HCT116 (cell line): Measurements from ENCODE around the gene MYBPC2. TPM values are rescaled to one million over a fixed set of nuclear protein-coding genes. Genes with fewer than 3 reads are reported as not detected.

Source experiments
- ATAC-seq: fragments of 200-7000 bp; cut with Tn5 transposase; 2 replicates; pipeline ENCODE4 v1.9.1; 2020; ENCODE audit warnings: mild to moderate bottlenecking, moderate library complexity
- BruUV-seq: library from RNA; stranded (reverse); fragments of 400-500 nt; replicated peaks from 2 replicates; lab custom pipeline; 2021; lab: Mats Ljungman, UMichigan
- CTCF ChIA-PET: fragments of 300-600 bp; sonication (Branson Sonifier 250); formaldehyde crosslinking; loops from one replicate; lab custom pipeline; 2021; ENCODE audit warnings: antibody characterized with exemption; lab: Charles Lee
- POLR2A ChIA-PET: fragments of 300-600, 350-600 bp; sonication (Branson Sonifier 250); formaldehyde crosslinking; loops from one replicate; lab custom pipeline; 2021; ENCODE audit warnings: antibody characterized with exemption; lab: Charles Lee
- RAD21 ChIA-PET, 2 experiments: fragments of 300-600 bp; sonication (Branson Sonifier 250); formaldehyde crosslinking; loops; one replicate each; lab custom pipeline; 2023; ENCODE audit warnings: low total read pairs in 2 of 2; ENCODE audit not compliant: uncharacterized antibody in 2 of 2, unreplicated experiment in 2 of 2, low non-redundant PET in 1 of 2; lab: Charles Lee
- DNase-seq: peaks from one replicate; pipeline ENCODE4 v3.0.0-alpha.2; 2010; ENCODE audit warnings: low read depth, low spot score
- H2AFZ ChIP-seq: fragments of 200-600 bp; shearing (Covaris generic), sonication (generic); 2 replicates; pipeline ENCODE4 v1.6.1; 2017; ENCODE audit warnings: low read depth, mixed run types, mixed read lengths, antibody characterized with exemption, low read length; ENCODE audit not compliant: poor library complexity, severe bottlenecking
- H3K27ac ChIP-seq: 2 replicates; pipeline ENCODE4 v1.5.1; 2012; ENCODE audit warnings: low read depth, low read length
- H3K27me3 ChIP-seq: fragments of 200-600 bp; sonication (generic); 2 replicates; pipeline ENCODE4 v1.6.1; 2016; ENCODE audit warnings: mixed run types, low read length, mixed read lengths; ENCODE audit not compliant: insufficient read depth
- H3K36me3 ChIP-seq, 2 experiments: fragments of 200-500 bp in 1 of 2; fragments of 200-600 bp in 1 of 2; sonication (Bioruptor generic) in 1 of 2; sonication (generic) in 1 of 2; 2 replicates each; pipeline versions ENCODE4 v1.5.1 to v1.6.1; 2014 to 2016; ENCODE audit warnings: low read length in 2 of 2, inconsistent platforms in 1 of 2, mixed read lengths in 1 of 2, mixed run types in 1 of 2; ENCODE audit not compliant: insufficient read depth in 2 of 2, control insufficient read depth in 1 of 2
- H3K4me1 ChIP-seq, 2 experiments: fragments of 200-600 bp in 1 of 2; sonication (generic) in 1 of 2; 2 replicates each; pipeline versions ENCODE4 v1.5.1 to v1.6.1; 2012 to 2017; ENCODE audit warnings: low read length in 2 of 2, inconsistent platforms in 1 of 2, mild to moderate bottlenecking in 1 of 2, mixed read lengths in 1 of 2, mixed run types in 1 of 2, moderate library complexity in 1 of 2; ENCODE audit not compliant: insufficient read depth in 2 of 2, control insufficient read depth in 1 of 2
- H3K4me2 ChIP-seq: fragments of 200-600 bp; sonication (generic); 2 replicates; pipeline ENCODE4 v1.6.1; 2017; ENCODE audit warnings: mixed run types, low read length, mixed read lengths
- H3K4me3 ChIP-seq, 2 experiments: fragments of 200-600 bp in 1 of 2; sonication (generic) in 1 of 2; replicated peaks in 1 of 2; 2 replicates each; pipeline ENCODE4 v1.5.1; 2011 to 2016; ENCODE audit warnings: low read length in 2 of 2, control low read depth in 1 of 2, low read depth in 1 of 2, mild to moderate bottlenecking in 1 of 2, mixed read lengths in 1 of 2, mixed run types in 1 of 2
- H3K79me2 ChIP-seq: fragments of 200-600 bp; sonication (generic); 2 replicates; pipeline ENCODE4 v1.6.1; 2017; ENCODE audit warnings: mild to moderate bottlenecking, mixed run types, low read length, moderate library complexity, mixed read lengths; ENCODE audit not compliant: insufficient read depth
- H3K9ac ChIP-seq: fragments of 200-600 bp; sonication (generic); 2 replicates; pipeline ENCODE4 v1.6.1; 2016; ENCODE audit warnings: low read length, mixed read lengths
- H3K9me2 ChIP-seq: fragments of 200-600 bp; sonication (generic), shearing (Covaris generic); 2 replicates; pipeline ENCODE4 v1.6.1; 2017; ENCODE audit warnings: mixed run types, mild to moderate bottlenecking, moderate library complexity; ENCODE audit not compliant: insufficient read depth
- H3K9me3 ChIP-seq, 2 experiments: fragments of 200-500 bp in 1 of 2; fragments of 200-600 bp in 1 of 2; sonication (Bioruptor generic) in 1 of 2; sonication (generic) in 1 of 2; 2 replicates each; pipeline ENCODE4 v1.6.1; 2014 to 2017; ENCODE audit warnings: low read length in 2 of 2, mixed read lengths in 2 of 2, inconsistent platforms in 1 of 2, low read depth in 1 of 2, mild to moderate bottlenecking in 1 of 2, mixed run types in 1 of 2, moderate library complexity in 1 of 2; ENCODE audit not compliant: control insufficient read depth in 1 of 2, insufficient read depth in 1 of 2
- H4K20me1 ChIP-seq: fragments of 200-600 bp; sonication (generic), shearing (Covaris generic); 2 replicates; pipeline ENCODE4 v1.6.1; 2017; ENCODE audit warnings: mixed run types, mild to moderate bottlenecking, moderate library complexity; ENCODE audit not compliant: insufficient read depth
- CBX3 ChIP-seq: IDR thresholded peaks from 2 replicates; pipeline ENCODE4 v1.6.1; 2012; ENCODE audit warnings: low read depth
- CEBPB ChIP-seq: IDR thresholded peaks from 2 replicates; pipeline ENCODE4 v1.6.1; 2012; ENCODE audit warnings: low read depth
- EGR1 ChIP-seq: IDR thresholded peaks from 2 replicates; pipeline ENCODE4 v1.6.1; 2012; ENCODE audit warnings: low read depth
- ELF1 ChIP-seq: IDR thresholded peaks from 2 replicates; pipeline ENCODE4 v1.6.1; 2012; ENCODE audit warnings: low read depth, borderline replicate concordance
- EZH2 ChIP-seq: fragments of 200-600 bp; sonication (generic); IDR thresholded peaks from 2 replicates; pipeline ENCODE4 v1.6.1; 2017; ENCODE audit warnings: antibody characterized with exemption, mixed run types
- EZH2phosphoT487 ChIP-seq: fragments of 200-600 bp; IDR thresholded peaks from 2 replicates; pipeline ENCODE4 v1.6.1; 2018; ENCODE audit warnings: antibody characterized with exemption, borderline replicate concordance
- JUND ChIP-seq: IDR thresholded peaks from 2 replicates; pipeline ENCODE4 v1.6.1; 2012
- POLR2A ChIP-seq: IDR thresholded peaks from 2 replicates; pipeline ENCODE4 v1.7.0; 2011; ENCODE audit warnings: borderline replicate concordance; ENCODE audit not compliant: insufficient read depth, insufficient read length; ENCODE audit errors: extremely low read depth
- RAD21 ChIP-seq: IDR thresholded peaks from 2 replicates; pipeline ENCODE4 v1.6.1; 2012; ENCODE audit warnings: low read depth, mild to moderate bottlenecking
- SIN3A ChIP-seq: IDR thresholded peaks from 2 replicates; pipeline ENCODE4 v1.6.1; 2012; ENCODE audit warnings: low read depth
- SRF ChIP-seq: IDR thresholded peaks from 2 replicates; pipeline ENCODE4 v1.6.1; 2012; ENCODE audit warnings: low read depth
- TCF7L2 ChIP-seq: IDR thresholded peaks from 2 replicates; pipeline ENCODE4 v1.7.0; 2011; ENCODE audit warnings: borderline replicate concordance, inconsistent platforms; ENCODE audit not compliant: insufficient read depth, insufficient read length; ENCODE audit errors: extremely low read depth
- YY1 ChIP-seq: IDR thresholded peaks from 2 replicates; pipeline ENCODE4 v1.6.1; 2011; ENCODE audit warnings: low read length, low read depth, moderate library complexity, mild to moderate bottlenecking; ENCODE audit not compliant: insufficient replicate concordance; ENCODE audit errors: extremely low read depth
- ZFX ChIP-seq: fragments of 450-650 bp; IDR thresholded peaks from 2 replicates; pipeline ENCODE4 v1.6.1; 2017
- ZNF274 ChIP-seq: fragments of 200-500 bp; sonication (Bioruptor generic); IDR thresholded peaks from 2 replicates; pipeline ENCODE4 v1.6.1; 2014; ENCODE audit warnings: mild to moderate bottlenecking, low read depth, low read length, inconsistent platforms
- intact Hi-C: fragments of 100-400 bp; cut with micrococcal nuclease; formaldehyde crosslinking; loops from 2 replicates; pipeline ENCODE4 v1.10.0; 2022
- total RNA-seq: library from RNA; stranded (reverse); gene quantifications from one replicate; pipeline ENCODE4 v1.2.1, GENCODE V29; 2021; ENCODE audit not compliant: unreplicated experiment
- TF ChIP-seq, protein P1 (sequence below): IDR thresholded peaks from 2 replicates; pipeline ENCODE4 v1.6.1; 2012
- TF ChIP-seq, protein P2 (sequence below): IDR thresholded peaks from 2 replicates; pipeline ENCODE4 v1.6.1; 2012; ENCODE audit warnings: low read depth
- TF ChIP-seq, protein P3 (sequence below): IDR thresholded peaks from 2 replicates; pipeline ENCODE4 v1.6.1; 2012

MYBPC2 gene
- total RNA-seq, 1 experiment from 2014 or later: not detected

DNA sequence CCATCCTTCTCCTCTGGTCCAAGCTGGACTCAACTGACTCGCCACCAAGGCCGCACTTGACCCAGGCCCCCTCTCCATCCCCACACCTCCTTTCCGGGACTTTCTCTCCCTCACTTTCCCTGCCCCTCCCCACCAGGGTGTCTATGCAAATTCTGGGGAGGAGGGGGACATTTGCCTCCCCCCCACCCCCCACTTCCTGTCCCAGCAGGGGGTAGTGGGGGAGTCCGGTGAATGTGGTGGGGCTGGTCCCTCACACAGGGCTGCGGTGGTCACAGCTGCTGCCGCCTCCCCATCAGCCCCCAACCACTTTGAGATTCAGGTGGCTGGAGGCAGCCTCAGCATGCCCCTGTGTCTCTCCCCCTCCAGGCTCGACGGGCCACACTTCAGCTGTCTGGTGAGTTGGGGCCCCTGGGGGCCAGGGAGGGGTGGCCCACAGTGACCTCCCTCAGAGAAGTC, 13.1 kb upstream of the MYBPC2 start:
- H3K27ac ChIP-seq: no peak overlapping the region
- no peak for DNase-seq
- H3K27me3 ChIP-seq: no peaks in the 10 kb centered on the region
- no peaks in the 10 kb centered on the region for H3K9me3 ChIP-seq
- H3K79me2 ChIP-seq: no peaks in the 10 kb centered on the region
- no peak overlapping the region for H3K4me2 ChIP-seq
- ChIA-PET RAD21 (no interaction called here), POLR2A (no interaction called here), CTCF (no interaction called here)
- no peak overlapping the region for H2AFZ ChIP-seq
- TF ChIP-seq ELF1 (no peak), YY1 (no peak), EGR1 (no peak), EZH2 (no peak), JUND (no peak), ZFX (no peak), SIN3A (no peak), TCF7L2 (no peak)
- TF ChIP-seq, protein P1, sequence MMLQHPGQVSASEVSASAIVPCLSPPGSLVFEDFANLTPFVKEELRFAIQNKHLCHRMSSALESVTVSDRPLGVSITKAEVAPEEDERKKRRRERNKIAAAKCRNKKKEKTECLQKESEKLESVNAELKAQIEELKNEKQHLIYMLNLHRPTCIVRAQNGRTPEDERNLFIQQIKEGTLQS: no peak
- H3K4me3 ChIP-seq: no peak overlapping the region
- intact Hi-C loops: no loop called here
- H3K9ac ChIP-seq: no peak overlapping the region
- H4K20me1 ChIP-seq: no peaks in the 10 kb centered on the region
- ATAC-seq: no peak
- BruUV-seq: no TSS peak
- H3K4me1 ChIP-seq: no peaks in the 10 kb centered on the region
- no peaks in the 10 kb centered on the region for H3K36me3 ChIP-seq
- H3K9me2 ChIP-seq: no peaks in the 10 kb centered on the region

DNA sequence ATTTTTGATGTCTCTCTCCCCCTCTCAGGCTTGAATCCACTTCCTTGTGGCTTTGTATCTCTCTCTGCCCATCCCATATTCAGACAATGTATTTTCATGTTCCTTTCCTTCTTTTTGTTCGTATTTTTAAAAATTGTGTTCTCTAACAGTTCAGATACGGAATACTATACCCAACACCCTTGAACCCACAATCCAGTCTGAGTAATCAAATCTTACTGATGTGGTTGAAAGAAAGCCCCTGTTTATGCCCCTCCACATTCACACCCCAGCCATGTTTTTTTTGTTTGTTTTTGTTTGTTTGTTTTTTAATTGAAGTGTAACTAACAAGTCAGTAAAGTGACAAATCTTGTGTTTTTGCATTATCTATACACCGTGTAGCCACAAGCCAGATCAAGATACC, 12.6 kb upstream of the MYBPC2 start:
- Histone ChIP-seq H3K9ac (no peak overlapping the region), H3K4me1 (no peaks in the 10 kb centered on the region), H3K36me3 (no peaks in the 10 kb centered on the region), H4K20me1 (no peaks in the 10 kb centered on the region), H3K4me2 (no peak overlapping the region), H3K79me2 (no peaks in the 10 kb centered on the region), H3K4me3 (no peak overlapping the region), H3K9me3 (no peaks in the 10 kb centered on the region), H3K9me2 (no peaks in the 10 kb centered on the region), H3K27ac (no peak overlapping the region), H2AFZ (no peak overlapping the region), H3K27me3 (no peaks in the 10 kb centered on the region)
- DNase-seq (no peak), ATAC-seq (no peak)
- TF ChIP-seq CEBPB: no peak
- no peak for TF ChIP-seq EZH2
- TF ChIP-seq, protein P2, sequence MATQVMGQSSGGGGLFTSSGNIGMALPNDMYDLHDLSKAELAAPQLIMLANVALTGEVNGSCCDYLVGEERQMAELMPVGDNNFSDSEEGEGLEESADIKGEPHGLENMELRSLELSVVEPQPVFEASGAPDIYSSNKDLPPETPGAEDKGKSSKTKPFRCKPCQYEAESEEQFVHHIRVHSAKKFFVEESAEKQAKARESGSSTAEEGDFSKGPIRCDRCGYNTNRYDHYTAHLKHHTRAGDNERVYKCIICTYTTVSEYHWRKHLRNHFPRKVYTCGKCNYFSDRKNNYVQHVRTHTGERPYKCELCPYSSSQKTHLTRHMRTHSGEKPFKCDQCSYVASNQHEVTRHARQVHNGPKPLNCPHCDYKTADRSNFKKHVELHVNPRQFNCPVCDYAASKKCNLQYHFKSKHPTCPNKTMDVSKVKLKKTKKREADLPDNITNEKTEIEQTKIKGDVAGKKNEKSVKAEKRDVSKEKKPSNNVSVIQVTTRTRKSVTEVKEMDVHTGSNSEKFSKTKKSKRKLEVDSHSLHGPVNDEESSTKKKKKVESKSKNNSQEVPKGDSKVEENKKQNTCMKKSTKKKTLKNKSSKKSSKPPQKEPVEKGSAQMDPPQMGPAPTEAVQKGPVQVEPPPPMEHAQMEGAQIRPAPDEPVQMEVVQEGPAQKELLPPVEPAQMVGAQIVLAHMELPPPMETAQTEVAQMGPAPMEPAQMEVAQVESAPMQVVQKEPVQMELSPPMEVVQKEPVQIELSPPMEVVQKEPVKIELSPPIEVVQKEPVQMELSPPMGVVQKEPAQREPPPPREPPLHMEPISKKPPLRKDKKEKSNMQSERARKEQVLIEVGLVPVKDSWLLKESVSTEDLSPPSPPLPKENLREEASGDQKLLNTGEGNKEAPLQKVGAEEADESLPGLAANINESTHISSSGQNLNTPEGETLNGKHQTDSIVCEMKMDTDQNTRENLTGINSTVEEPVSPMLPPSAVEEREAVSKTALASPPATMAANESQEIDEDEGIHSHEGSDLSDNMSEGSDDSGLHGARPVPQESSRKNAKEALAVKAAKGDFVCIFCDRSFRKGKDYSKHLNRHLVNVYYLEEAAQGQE: no peak
- TF ChIP-seq EZH2phosphoT487: no peak
- TF ChIP-seq, protein P3, sequence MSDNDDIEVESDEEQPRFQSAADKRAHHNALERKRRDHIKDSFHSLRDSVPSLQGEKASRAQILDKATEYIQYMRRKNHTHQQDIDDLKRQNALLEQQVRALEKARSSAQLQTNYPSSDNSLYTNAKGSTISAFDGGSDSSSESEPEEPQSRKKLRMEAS: no peak
- TF ChIP-seq POLR2A: no peak
- TF ChIP-seq SRF: no peak
- TF ChIP-seq YY1: no peak
- TF ChIP-seq RAD21: no peak
- TF ChIP-seq ZNF274: no peak
- TF ChIP-seq CBX3: no peak
- TF ChIP-seq ZFX: no peak
- ChIA-PET RAD21 (no interaction called here), CTCF (no interaction called here), POLR2A (no interaction called here)
- no TSS peak for BruUV-seq
- intact Hi-C loops: no loop called here
